Measurements from ENCODE around the gene RBMXL2. TPM values are rescaled to one million over a fixed set of nuclear protein-coding genes. Genes with fewer than 3 reads are reported as not detected.

The RBMXL2 gene
- total RNA-seq, 1 experiment from 2014 or later, result not detected

Other genes starting within 250 kb of the RBMXL2 start
- not detected in 2 replicates for gene OR10A5, start 243.3 kb upstream of the RBMXL2 start, total RNA-seq (2014; rRNA removed; shearing (Covaris generic); ENCODE audit: low replicate concordance)
- gene OR10A2, start 225.9 kb upstream of the RBMXL2 start, total RNA-seq (2014; rRNA removed; shearing (Covaris generic); ENCODE audit: low replicate concordance), result not detected in 2 replicates
- not detected in 2 replicates for gene OR10A4, start 212.4 kb upstream of the RBMXL2 start, total RNA-seq (2014; rRNA removed; shearing (Covaris generic); ENCODE audit: low replicate concordance)
- gene OR2D2, start 196.5 kb upstream of the RBMXL2 start, total RNA-seq (2014; rRNA removed; shearing (Covaris generic); ENCODE audit: low replicate concordance), result not detected in 2 replicates
- not detected in 2 replicates for gene OR2D3, start 168.0 kb upstream of the RBMXL2 start, total RNA-seq (2014; rRNA removed; shearing (Covaris generic); ENCODE audit: low replicate concordance)
- gene ZNF215, start 162.6 kb upstream of the RBMXL2 start, total RNA-seq (2014; rRNA removed; shearing (Covaris generic); ENCODE audit: low replicate concordance), result 1.5 and 6.3 TPM in 2 replicates
- 2.0 and 27.9 TPM in 2 replicates for gene ZNF214, start 68.7 kb upstream of the RBMXL2 start, total RNA-seq (2014; rRNA removed; shearing (Covaris generic); ENCODE audit: low replicate concordance)
- gene NLRP14, start 68.5 kb upstream of the RBMXL2 start, total RNA-seq (2014; rRNA removed; shearing (Covaris generic); ENCODE audit: low replicate concordance), result not detected in 2 replicates
- gene SYT9, start 162.9 kb downstream of the RBMXL2 start, total RNA-seq (2014; rRNA removed; shearing (Covaris generic); ENCODE audit: low replicate concordance), result not detected in 2 replicates